Glutamatergic neuron (in vitro differentiated cells): ENCODE measurements around the gene GAREM2. TPM values are rescaled to one million over a fixed set of nuclear protein-coding genes. Genes with fewer than 3 reads are reported as not detected.

Experiments used
- DNase-seq: peaks from one replicate; pipeline ENCODE4 v3.0.0; 2022
- H3K27ac Mint-ChIP-seq: one replicate; pipeline ENCODE4 v1.8.0; 2020; ENCODE audit warnings: mild to moderate bottlenecking, mixed read lengths, inconsistent platforms; ENCODE audit not compliant: unreplicated experiment
- H3K27me3 Mint-ChIP-seq: one replicate; pipeline ENCODE4 v1.8.0; 2020; ENCODE audit warnings: mild to moderate bottlenecking, moderate library complexity, mixed read lengths, inconsistent platforms; ENCODE audit not compliant: unreplicated experiment
- H3K36me3 Mint-ChIP-seq: one replicate; pipeline ENCODE4 v1.8.0; 2020; ENCODE audit warnings: mild to moderate bottlenecking, mixed read lengths, inconsistent platforms; ENCODE audit not compliant: unreplicated experiment
- H3K4me1 Mint-ChIP-seq: one replicate; pipeline ENCODE4 v1.8.0; 2020; ENCODE audit warnings: mild to moderate bottlenecking, low read depth, mixed read lengths, inconsistent platforms; ENCODE audit not compliant: unreplicated experiment
- H3K4me3 Mint-ChIP-seq: one replicate; pipeline ENCODE4 v1.8.0; 2020; ENCODE audit warnings: mild to moderate bottlenecking, mixed read lengths, inconsistent platforms; ENCODE audit not compliant: unreplicated experiment
- H3K9me3 Mint-ChIP-seq: one replicate; pipeline ENCODE4 v1.8.0; 2020; ENCODE audit warnings: mild to moderate bottlenecking, moderate library complexity, mixed read lengths, inconsistent platforms; ENCODE audit not compliant: unreplicated experiment
- total RNA-seq: library from RNA; stranded (reverse); fragmentation: NEBNext Ultra II Directional; extraction: Animal tissue kit (Norgen Biotek cat#: 25700); gene quantifications from one replicate; pipeline ENCODE4 v1.2.1, GENCODE V29; 2021; ENCODE audit not compliant: unreplicated experiment
- TF ChIP-seq, protein P1 (sequence below): fragments of 200-600 bp; sonication (generic); IDR thresholded peaks from one replicate; pipeline ENCODE4 v1.5.0; 2021; ENCODE audit not compliant: partially characterized antibody, unreplicated experiment

GAREM2 gene
- total RNA-seq, 1 donor from 2014 or later: 49.3 TPM

DNA sequence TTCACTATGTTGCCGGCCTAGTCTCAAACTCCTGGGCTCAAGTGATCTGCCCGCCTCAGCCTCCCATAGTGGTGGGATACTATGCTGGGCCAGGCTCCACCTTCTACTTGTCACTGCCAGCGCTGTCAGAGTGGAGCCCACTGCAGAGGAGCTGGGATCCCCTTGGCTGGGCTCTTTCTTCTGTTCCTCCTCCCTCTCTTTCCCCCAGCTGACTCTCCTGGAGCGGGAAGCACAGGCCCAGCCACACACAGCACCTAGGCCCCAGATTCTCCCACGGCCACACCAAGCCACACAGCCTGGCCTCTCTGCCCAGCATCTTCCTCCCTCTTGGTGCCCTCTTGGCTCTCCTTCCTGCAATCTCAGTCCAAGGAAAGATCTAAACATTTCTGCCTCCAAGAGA, 3.7 kb upstream of the GAREM2 start:
- peaks cover 6% of the 10 kb centered on the region for H3K27me3 Mint-ChIP-seq
- H3K4me3 Mint-ChIP-seq: no peak overlapping the region
- no peak for DNase-seq

DNA sequence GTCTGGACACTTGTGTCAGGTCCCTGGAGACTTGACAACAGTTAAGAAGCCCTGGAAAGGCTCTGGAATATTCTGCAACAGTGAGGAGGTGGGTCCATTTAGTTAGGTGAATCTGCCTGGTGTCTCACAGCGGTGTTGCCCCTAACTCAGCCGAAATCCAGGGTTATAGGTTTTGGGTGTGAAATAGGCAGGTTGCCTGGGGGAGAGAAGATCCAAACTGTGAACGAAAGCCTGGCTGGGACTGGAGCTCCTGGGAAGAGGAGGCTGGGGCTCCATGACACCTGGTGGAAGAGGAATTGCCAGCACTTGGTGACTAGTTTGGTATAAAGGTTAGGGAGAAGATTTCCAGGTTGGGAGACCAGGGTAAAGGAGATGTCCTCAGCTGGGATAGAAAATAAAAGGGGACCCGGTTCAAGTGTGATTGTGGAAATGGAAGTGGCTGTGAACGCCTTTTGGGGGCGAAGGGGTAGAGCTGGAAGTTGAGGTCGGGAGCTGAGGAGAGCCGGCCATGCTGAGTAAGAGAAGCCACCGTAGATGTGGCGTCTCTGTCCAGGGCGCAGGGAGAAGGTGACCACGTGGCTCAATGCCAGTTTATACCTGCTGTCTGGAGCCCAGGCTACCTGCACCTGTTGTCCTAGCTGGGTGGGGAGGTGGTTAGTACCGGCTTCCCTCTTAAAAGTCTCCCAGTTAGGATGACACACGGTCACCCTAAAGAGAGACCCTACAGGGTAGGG, 3.0 kb upstream of the GAREM2 start:
- H3K4me3 Mint-ChIP-seq: no peak overlapping the region
- no peaks in the 10 kb centered on the region for H3K36me3 Mint-ChIP-seq
- peaks cover 6% of the 10 kb centered on the region for H3K4me1 Mint-ChIP-seq
- no peak overlapping the region for H3K27ac Mint-ChIP-seq
- H3K27me3 Mint-ChIP-seq: peaks cover 7% of the 10 kb centered on the region
- DNase-seq: no peak
- H3K9me3 Mint-ChIP-seq: peaks cover 11% of the 10 kb centered on the region
- TF ChIP-seq, protein P1, sequence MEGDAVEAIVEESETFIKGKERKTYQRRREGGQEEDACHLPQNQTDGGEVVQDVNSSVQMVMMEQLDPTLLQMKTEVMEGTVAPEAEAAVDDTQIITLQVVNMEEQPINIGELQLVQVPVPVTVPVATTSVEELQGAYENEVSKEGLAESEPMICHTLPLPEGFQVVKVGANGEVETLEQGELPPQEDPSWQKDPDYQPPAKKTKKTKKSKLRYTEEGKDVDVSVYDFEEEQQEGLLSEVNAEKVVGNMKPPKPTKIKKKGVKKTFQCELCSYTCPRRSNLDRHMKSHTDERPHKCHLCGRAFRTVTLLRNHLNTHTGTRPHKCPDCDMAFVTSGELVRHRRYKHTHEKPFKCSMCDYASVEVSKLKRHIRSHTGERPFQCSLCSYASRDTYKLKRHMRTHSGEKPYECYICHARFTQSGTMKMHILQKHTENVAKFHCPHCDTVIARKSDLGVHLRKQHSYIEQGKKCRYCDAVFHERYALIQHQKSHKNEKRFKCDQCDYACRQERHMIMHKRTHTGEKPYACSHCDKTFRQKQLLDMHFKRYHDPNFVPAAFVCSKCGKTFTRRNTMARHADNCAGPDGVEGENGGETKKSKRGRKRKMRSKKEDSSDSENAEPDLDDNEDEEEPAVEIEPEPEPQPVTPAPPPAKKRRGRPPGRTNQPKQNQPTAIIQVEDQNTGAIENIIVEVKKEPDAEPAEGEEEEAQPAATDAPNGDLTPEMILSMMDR: no peak

More for the DNA sequence above, 3.7 kb upstream of the GAREM2 start:
- Mint-ChIP-seq H3K9me3 (peaks cover 6% of the 10 kb centered on the region), H3K27ac (no peak overlapping the region), H3K4me1 (no peaks in the 10 kb centered on the region), H3K36me3 (no peaks in the 10 kb centered on the region)
- TF ChIP-seq, protein P1: no peak

DNA sequence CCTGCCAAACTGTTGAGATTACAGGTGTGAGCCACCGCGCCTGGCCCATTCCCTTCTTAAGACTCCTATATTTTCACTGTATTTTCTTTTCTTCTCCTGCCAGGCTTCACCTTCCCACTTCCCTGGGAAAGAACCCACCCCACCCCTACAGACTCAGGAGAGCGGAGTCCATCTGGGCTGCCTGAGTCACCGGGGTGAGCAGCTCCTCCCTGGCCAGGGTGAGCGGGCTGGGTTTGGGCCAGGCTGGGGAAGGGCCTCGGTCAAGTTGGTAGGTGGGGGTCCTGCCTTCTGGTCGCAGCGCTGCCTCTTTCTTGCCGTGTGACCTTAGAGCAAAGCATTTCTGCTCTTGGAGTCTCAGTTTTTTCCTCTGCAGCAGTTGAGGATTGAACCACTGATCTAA, 2.1 kb upstream of the GAREM2 start:
- no peaks in the 10 kb centered on the region for H3K36me3 Mint-ChIP-seq
- H3K9me3 Mint-ChIP-seq: peaks cover 12% of the 10 kb centered on the region
- TF ChIP-seq, protein P1: no peak
- H3K4me1 Mint-ChIP-seq: peaks cover 10% of the 10 kb centered on the region
- DNase-seq: no peak
- peak overlapping the region; percentile 44 for H3K27ac Mint-ChIP-seq
- H3K4me3 Mint-ChIP-seq: no peak overlapping the region
- H3K27me3 Mint-ChIP-seq: peaks cover 7% of the 10 kb centered on the region

DNA sequence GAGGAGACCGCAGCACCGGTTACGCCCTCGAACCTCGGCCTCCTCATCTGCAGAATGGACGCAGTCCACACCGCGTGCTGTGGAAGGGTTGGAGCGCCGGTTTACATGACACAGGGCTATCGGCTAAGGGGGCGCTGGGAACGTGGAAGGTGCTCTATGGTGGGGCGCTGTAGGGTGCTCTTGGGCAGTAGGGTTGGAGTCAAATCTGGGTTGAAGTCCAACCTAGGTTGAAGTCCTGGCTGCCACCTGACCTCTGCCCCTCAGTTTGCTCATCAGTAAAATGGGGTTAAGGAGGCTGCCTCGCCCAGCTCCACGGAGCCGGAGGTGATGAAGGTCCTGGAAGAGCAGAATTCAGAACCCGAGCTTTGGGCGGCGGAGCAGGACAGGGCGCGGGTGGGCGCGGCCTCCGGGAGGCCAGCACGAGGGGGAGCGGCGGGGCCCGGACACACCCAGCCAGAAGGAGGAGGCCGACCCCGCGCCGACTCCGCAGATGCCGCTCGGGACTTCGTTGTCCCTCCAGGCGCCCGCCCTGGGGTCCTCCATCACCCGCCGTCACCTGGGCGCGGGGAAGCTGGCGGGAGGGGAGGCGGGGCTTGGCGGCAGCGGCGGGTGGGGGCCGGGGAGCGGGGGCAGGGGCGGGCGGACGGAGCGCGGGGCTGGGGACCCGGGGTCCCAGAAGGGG, 558 bp upstream of the GAREM2 start:
- peaks cover 7% of the 10 kb centered on the region for H3K27me3 Mint-ChIP-seq
- DNase-seq: peak; percentile 70
- peaks cover 18% of the 10 kb centered on the region for H3K9me3 Mint-ChIP-seq
- TF ChIP-seq, protein P1: no peak
- H3K4me1 Mint-ChIP-seq: peaks cover 15% of the 10 kb centered on the region
- H3K4me3 Mint-ChIP-seq: peak overlapping the region; percentile 85
- H3K27ac Mint-ChIP-seq: no peak overlapping the region
- H3K36me3 Mint-ChIP-seq: no peaks in the 10 kb centered on the region
